VCaP (cell line): ENCODE data around the gene VPS13D.

Experiments used
- H3K27ac ChIP-seq: fragments of 450-650 bp; 2 replicates; pipeline ENCODE4 v1.5.1; 2017
- CTCF ChIP-seq: fragments of 450-650 bp; conservative IDR thresholded peaks from 2 replicates; pipeline ENCODE4 v1.5.1; 2017; ENCODE audit warnings: mild to moderate bottlenecking, moderate library complexity

Gene VPS13D

GRCh38 chr1:12405325-12406210 is 175.7 kb downstream of the VPS13D start:
- H3K27ac ChIP-seq = peak overlapping the region; percentile 69; the same call in 1 of the 2 replicates
- TF ChIP-seq CTCF = no peak

- TF ChIP-seq CTCF = no peak
- peak overlapping the region; percentile 69 for H3K27ac ChIP-seq
Measured at GRCh38 chr1:12406211-12407021, 176.6 kb downstream of the VPS13D start.

- peak overlapping the region; percentile 69 for H3K27ac ChIP-seq
- peak; percentile 74 for TF ChIP-seq CTCF
Measured at GRCh38 chr1:12407050-12407961, 177.5 kb downstream of the VPS13D start.

- peak overlapping the region; percentile 69 for H3K27ac ChIP-seq
- no peak for TF ChIP-seq CTCF
Measured at GRCh38 chr1:12407962-12408454, 178.2 kb downstream of the VPS13D start.

- no peak for TF ChIP-seq CTCF
- H3K27ac ChIP-seq = no peak overlapping the region; the same call in 1 of the 2 replicates
Measured at GRCh38 chr1:12408662-12409061, 178.8 kb downstream of the VPS13D start.

- H3K27ac ChIP-seq = no peak overlapping the region
- no peak for TF ChIP-seq CTCF
Measured at GRCh38 chr1:12409681-12410080, 179.9 kb downstream of the VPS13D start.
